Activated gamma-delta T cell (primary cell): Measurements from ENCODE around the gene CEP19.

Source experiments
- DNase-seq: peaks from one replicate; lab custom pipeline; 2025; lab: John Stamatoyannopoulos, UW

The CEP19 gene

GRCh38 chr3:196662711-196663571 is 49.1 kb downstream of the CEP19 start:
- no peak for DNase-seq

GRCh38 chr3:196662033-196662432 is 50.0 kb downstream of the CEP19 start:
- DNase-seq = no peak

- DNase-seq = no peak
These were observed 50.6 kb downstream of the CEP19 start for GRCh38 chr3:196661400-196661799.

GRCh38 chr3:196660381-196661166 is 51.5 kb downstream of the CEP19 start:
- no peak for DNase-seq

DNA sequence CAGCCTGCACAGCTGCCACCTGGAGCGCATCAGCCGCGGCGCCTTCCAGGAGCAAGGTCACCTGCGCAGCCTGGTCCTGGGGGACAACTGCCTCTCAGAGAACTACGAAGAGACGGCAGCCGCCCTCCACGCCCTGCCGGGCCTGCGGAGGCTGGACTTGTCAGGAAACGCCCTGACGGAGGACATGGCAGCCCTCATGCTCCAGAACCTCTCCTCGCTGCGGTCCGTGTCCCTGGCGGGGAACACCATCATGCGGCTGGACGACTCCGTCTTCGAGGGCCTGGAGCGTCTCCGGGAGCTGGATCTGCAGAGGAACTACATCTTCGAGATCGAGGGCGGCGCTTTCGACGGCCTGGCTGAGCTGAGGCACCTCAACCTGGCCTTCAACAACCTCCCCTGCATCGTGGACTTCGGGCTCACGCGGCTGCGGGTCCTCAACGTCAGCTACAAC is 52.1 kb downstream of the CEP19 start:
- DNase-seq = no peak
